Lower leg skin (tissue), 4 donors: ENCODE data around the gene RGS10. TPM values are rescaled to one million over a fixed set of nuclear protein-coding genes. Genes with fewer than 3 reads are reported as not detected.
"Not testable (repeated sequence)": the region's sequence is repeated elsewhere in the genome, so short reads cannot be mapped to it uniquely, and the experiment has no call there.

Experiments
- DNase-seq, 2 donors: peaks; one replicate each; pipeline ENCODE4 v3.0.0-alpha.2; 2019; ENCODE audit warnings: low spot score in 2 of 2
- H3K4me3 ChIP-seq: fragments of 200-600 bp; sonication (generic); 2 replicates; pipeline ENCODE4 v1.5.1; 2017; ENCODE audit warnings: mild to moderate bottlenecking, low read depth; ENCODE audit not compliant: poor library complexity, severe bottlenecking
- POLR2A ChIP-seq, 2 donors: fragments of 450-650 bp; IDR thresholded peaks; one replicate each; pipeline ENCODE4 v1.6.1; 2016 to 2017; ENCODE audit warnings: antibody characterized with exemption in 2 of 2, mild to moderate bottlenecking in 1 of 2, moderate library complexity in 1 of 2
- WGBS, 2 donors: methylation state at CpG; one replicate each; pipeline ENCODE4 v1.1.5; 2018; 5-methylcytosine and 5-hydroxymethylcytosine counted together
- intact Hi-C: fragments of 100-400 bp; cut with DNase I; formaldehyde crosslinking; loops from one replicate; pipeline ENCODE4 v1.15.0; 2023; ENCODE audit warnings: low total_unique reads
- total RNA-seq, 4 donors: library from RNA; depleted of rRNA; stranded (reverse); fragments of >200 nt; gene quantifications; one replicate each; pipeline ENCODE4 v1.1.0, GENCODE V29; 2016
- TF ChIP-seq, protein P1 (sequence below), 3 donors: fragments of 450-650 bp; IDR thresholded peaks; one replicate each; pipeline ENCODE4 v1.5.1; 2016; ENCODE audit warnings: antibody characterized with exemption in 3 of 3, mild to moderate bottlenecking in 3 of 3, moderate library complexity in 2 of 3

The RGS10 gene
- total RNA-seq, 4 donors from 2014 or later: 14.8 to 40.1 (median 21.3) TPM

GRCh38 chr10:119468542-119469324 lies 73.8 kb downstream of the RGS10 start:
- no peak for TF ChIP-seq POLR2A (IDR thresholded peaks at IDR 0.05)
- TF ChIP-seq, protein P1, sequence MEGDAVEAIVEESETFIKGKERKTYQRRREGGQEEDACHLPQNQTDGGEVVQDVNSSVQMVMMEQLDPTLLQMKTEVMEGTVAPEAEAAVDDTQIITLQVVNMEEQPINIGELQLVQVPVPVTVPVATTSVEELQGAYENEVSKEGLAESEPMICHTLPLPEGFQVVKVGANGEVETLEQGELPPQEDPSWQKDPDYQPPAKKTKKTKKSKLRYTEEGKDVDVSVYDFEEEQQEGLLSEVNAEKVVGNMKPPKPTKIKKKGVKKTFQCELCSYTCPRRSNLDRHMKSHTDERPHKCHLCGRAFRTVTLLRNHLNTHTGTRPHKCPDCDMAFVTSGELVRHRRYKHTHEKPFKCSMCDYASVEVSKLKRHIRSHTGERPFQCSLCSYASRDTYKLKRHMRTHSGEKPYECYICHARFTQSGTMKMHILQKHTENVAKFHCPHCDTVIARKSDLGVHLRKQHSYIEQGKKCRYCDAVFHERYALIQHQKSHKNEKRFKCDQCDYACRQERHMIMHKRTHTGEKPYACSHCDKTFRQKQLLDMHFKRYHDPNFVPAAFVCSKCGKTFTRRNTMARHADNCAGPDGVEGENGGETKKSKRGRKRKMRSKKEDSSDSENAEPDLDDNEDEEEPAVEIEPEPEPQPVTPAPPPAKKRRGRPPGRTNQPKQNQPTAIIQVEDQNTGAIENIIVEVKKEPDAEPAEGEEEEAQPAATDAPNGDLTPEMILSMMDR (IDR thresholded peaks at IDR 0.05): no peak
- H3K4me3 ChIP-seq: no peak overlapping the region
- no peak for DNase-seq
- intact Hi-C loops: no loop called here
- 71 to 81% methylated on average over 13 of the region's 13 CpGs for WGBS, 2 donors

- no peak for DNase-seq
- H3K4me3 ChIP-seq: no peak overlapping the region
- TF ChIP-seq POLR2A (IDR thresholded peaks at IDR 0.05): no peak
- TF ChIP-seq, protein P1 (IDR thresholded peaks at IDR 0.05): no peak
- intact Hi-C loops: no loop called here
- 53 to 65% methylated on average over 7 of the region's 7 CpGs for WGBS, 2 donors
These were observed 75.9 kb downstream of the RGS10 start for GRCh38 chr10:119466655-119467054.

- intact Hi-C loops: no loop called here
- no peak for TF ChIP-seq POLR2A (IDR thresholded peaks at IDR 0.05)
- TF ChIP-seq, protein P1 (IDR thresholded peaks at IDR 0.05): no peak
- DNase-seq: no peak
- 49 to 64% methylated on average over 9 to 10 of the region's 10 CpGs for WGBS, 2 donors
- H3K4me3 ChIP-seq: no peak overlapping the region
These were observed 76.4 kb downstream of the RGS10 start for GRCh38 chr10:119466076-119466475.

GRCh38 chr10:119465085-119465484 lies 77.4 kb downstream of the RGS10 start:
- whole genome bisulfite sequencing, 2 donors: 79 to 91% methylated on average over 4 of the region's 4 CpGs
- intact Hi-C loops: no loop called here
- no peak for DNase-seq
- TF ChIP-seq, protein P1 (IDR thresholded peaks at IDR 0.05): no peak
- TF ChIP-seq POLR2A (IDR thresholded peaks at IDR 0.05): no peak
- H3K4me3 ChIP-seq: no peak overlapping the region

GRCh38 chr10:119463195-119463594 lies 79.3 kb downstream of the RGS10 start:
- 74 to 77% methylated on average over 2 of the region's 2 CpGs for WGBS, 2 donors
- DNase-seq, H3K4me3 ChIP-seq, intact Hi-C loops: not testable (repeated sequence)

DNA sequence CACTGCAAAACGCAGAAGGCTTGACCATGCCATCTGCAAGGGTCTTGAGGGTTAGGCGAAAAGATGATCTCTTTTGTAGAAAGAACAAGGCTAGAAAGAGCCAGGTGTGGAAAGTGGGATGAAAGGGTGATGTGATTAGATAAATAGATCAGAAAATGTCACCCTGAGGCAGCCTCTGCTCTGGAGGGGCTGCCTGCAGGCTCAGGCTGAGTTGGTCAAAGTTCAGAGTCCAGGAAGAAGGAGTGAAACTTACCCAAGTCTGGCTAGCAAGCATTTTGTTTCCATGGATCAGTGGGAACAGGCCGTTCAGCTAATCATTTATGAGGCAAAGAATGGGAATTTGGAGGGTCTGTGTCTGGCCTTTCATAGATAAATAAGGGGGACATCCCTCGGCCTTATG lies 79.7 kb downstream of the RGS10 start:
- 91 to 94% methylated on average over 4 of the region's 4 CpGs for WGBS, 2 donors
- DNase-seq: no peak
- TF ChIP-seq, protein P1 (IDR thresholded peaks at IDR 0.05): no peak
- no peak for TF ChIP-seq POLR2A (IDR thresholded peaks at IDR 0.05)
- intact Hi-C loops: no loop called here
- no peak overlapping the region for H3K4me3 ChIP-seq
